ENCODE measurements around the gene ANKIB1. TPM values are rescaled to one million over a fixed set of nuclear protein-coding genes. Genes with fewer than 3 reads are reported as not detected.

The ANKIB1 gene
- total RNA-seq, 1 donor from 2014 or later = 50.1 TPM

- DNase-seq (no peak), ATAC-seq (no peak)
- no peaks in the 10 kb centered on the region for H3K4me1 ChIP-seq
- no peak overlapping the region for H3K4me3 ChIP-seq
- H3K27me3 ChIP-seq = no peaks in the 10 kb centered on the region
- intact Hi-C loops (cut with DNase I) = no loop called here
- no peak for TF ChIP-seq CTCF (IDR thresholded peaks at IDR 0.05)
- H3K36me3 ChIP-seq = peaks cover 6% of the 10 kb centered on the region
- no peak overlapping the region for H3K27ac ChIP-seq
- peaks cover 8% of the 10 kb centered on the region for H3K9me3 ChIP-seq
Observed at GRCh38 chr7:92331508-92331907, 85.7 kb downstream of the ANKIB1 start.

GRCh38 chr7:92332782-92333181 lies 87.0 kb downstream of the ANKIB1 start:
- no peaks in the 10 kb centered on the region for H3K4me1 ChIP-seq
- ATAC-seq (no peak), DNase-seq (no peak)
- no peaks in the 10 kb centered on the region for H3K27me3 ChIP-seq
- peaks cover 6% of the 10 kb centered on the region for H3K36me3 ChIP-seq
- no peak for TF ChIP-seq CTCF (IDR thresholded peaks at IDR 0.05)
- intact Hi-C loops (cut with DNase I) = no loop called here
- H3K4me3 ChIP-seq = no peak overlapping the region
- no peak overlapping the region for H3K27ac ChIP-seq
- H3K9me3 ChIP-seq = peaks cover 8% of the 10 kb centered on the region

- H3K4me1 ChIP-seq = no peaks in the 10 kb centered on the region
- peaks cover 8% of the 10 kb centered on the region for H3K9me3 ChIP-seq
- no peaks in the 10 kb centered on the region for H3K27me3 ChIP-seq
- intact Hi-C loops (cut with DNase I) = no loop called here
- H3K36me3 ChIP-seq = no peaks in the 10 kb centered on the region
- no peak for TF ChIP-seq CTCF (IDR thresholded peaks at IDR 0.05)
- ATAC-seq (no peak), DNase-seq (no peak)
- H3K4me3 ChIP-seq = no peak overlapping the region
- H3K27ac ChIP-seq = no peak overlapping the region
Observed at GRCh38 chr7:92333866-92334265, 88.1 kb downstream of the ANKIB1 start.

- Histone ChIP-seq H3K4me3 (no peak overlapping the region), H3K9me3 (peaks cover 8% of the 10 kb centered on the region), H3K27me3 (no peaks in the 10 kb centered on the region), H3K4me1 (no peaks in the 10 kb centered on the region), H3K27ac (no peak overlapping the region), H3K36me3 (no peaks in the 10 kb centered on the region)
- TF ChIP-seq CTCF (IDR thresholded peaks at IDR 0.05) = no peak
- no peak for ATAC-seq
- no peak for DNase-seq
- intact Hi-C loops (cut with DNase I) = no loop called here
Observed at GRCh38 chr7:92335574-92335973, 89.8 kb downstream of the ANKIB1 start.

GRCh38 chr7:92336662-92337340 lies 91.0 kb downstream of the ANKIB1 start:
- intact Hi-C loops (cut with DNase I) = no loop called here
- TF ChIP-seq CTCF (IDR thresholded peaks at IDR 0.05) = no peak
- peaks cover 8% of the 10 kb centered on the region for H3K9me3 ChIP-seq
- no peak for ATAC-seq
- H3K4me1 ChIP-seq = no peaks in the 10 kb centered on the region
- no peaks in the 10 kb centered on the region for H3K36me3 ChIP-seq
- H3K4me3 ChIP-seq = no peak overlapping the region
- H3K27ac ChIP-seq = no peak overlapping the region
- H3K27me3 ChIP-seq = no peaks in the 10 kb centered on the region
- DNase-seq = no peak

GRCh38 chr7:92340016-92340415 lies 94.2 kb downstream of the ANKIB1 start:
- no peak for ATAC-seq

More at GRCh38 chr7:92340016-92340415, 94.2 kb downstream of the ANKIB1 start:
- no peak for TF ChIP-seq CTCF (IDR thresholded peaks at IDR 0.05)
- H3K36me3 ChIP-seq = peaks cover 10% of the 10 kb centered on the region
- peaks cover 8% of the 10 kb centered on the region for H3K9me3 ChIP-seq
- no peak overlapping the region for H3K27ac ChIP-seq
- intact Hi-C loops (cut with DNase I) = no loop called here
- no peaks in the 10 kb centered on the region for H3K27me3 ChIP-seq
- DNase-seq = no peak
- H3K4me1 ChIP-seq = no peaks in the 10 kb centered on the region
- H3K4me3 ChIP-seq = no peak overlapping the region
